ENCODE results near the gene AASS.

AASS gene

DNA sequence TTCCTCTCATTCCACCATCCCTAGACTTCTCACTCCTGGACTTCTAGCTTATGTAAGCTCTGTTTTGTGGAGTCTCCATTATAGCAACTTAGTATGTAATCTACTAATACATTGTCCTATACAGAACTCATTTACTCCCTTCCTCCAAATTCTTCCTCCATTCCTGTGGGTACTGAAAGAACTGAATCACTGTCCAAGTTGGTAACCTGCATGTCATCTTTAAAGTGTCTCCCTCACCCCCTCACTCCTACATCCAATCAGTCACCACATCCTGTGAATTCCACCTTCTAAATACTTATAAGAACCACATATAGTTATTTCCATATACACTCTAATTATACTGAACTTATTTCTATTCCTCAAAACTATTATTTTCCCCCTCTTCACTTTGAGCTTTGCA, 20.3 kb downstream of the AASS start:
- no peak overlapping the region for H3K27ac ChIP-seq (ENCODE audit: low read depth, low read length)
- H3K9ac ChIP-seq (ENCODE audit: low read depth, low read length), result no peak overlapping the region
- H3K27me3 ChIP-seq (ENCODE audit: control insufficient read depth, insufficient read depth, low read length), result no peaks in the 10 kb centered on the region
- H3K4me3 ChIP-seq (ENCODE audit: low read depth, low read length), result no peak overlapping the region
- H3K4me1 ChIP-seq (ENCODE audit: control insufficient read depth, insufficient read depth, low read length), result 0 out of 2 replicates have a peak, but pooled peaks cover 2% of the 10 kb centered on the region
- peaks cover 100% of the 10 kb centered on the region for H3K36me3 ChIP-seq (ENCODE audit: control insufficient read depth, insufficient read depth, low read length)
- H3K9me3 ChIP-seq (ENCODE audit: control insufficient read depth, insufficient read depth, low read length), result no peaks in the 10 kb centered on the region

DNA sequence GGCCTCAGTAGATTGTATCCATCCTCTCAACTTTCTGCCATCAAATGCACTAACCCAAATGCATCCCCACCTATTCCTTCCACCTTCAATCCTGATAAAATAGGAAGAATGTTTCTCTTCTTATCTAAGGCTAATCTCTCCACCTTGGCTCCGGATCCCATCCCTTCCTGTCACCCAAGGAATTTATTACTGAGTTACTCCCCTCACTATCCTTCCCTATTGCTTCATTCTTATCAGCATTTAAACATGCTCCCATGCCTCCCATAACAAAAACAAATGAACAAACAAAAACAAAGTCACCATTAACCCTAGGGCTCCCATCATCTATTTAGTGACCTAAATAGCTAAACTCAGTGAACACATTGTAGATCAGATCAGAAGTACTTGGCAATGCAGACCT, 25.3 kb downstream of the AASS start:
- Histone ChIP-seq H3K27ac (ENCODE audit: low read depth, low read length) (no peak overlapping the region), H3K4me1 (ENCODE audit: control insufficient read depth, insufficient read depth, low read length) (no peaks in the 10 kb centered on the region), H3K9ac (ENCODE audit: low read depth, low read length) (no peak overlapping the region), H3K4me3 (ENCODE audit: low read depth, low read length) (no peak overlapping the region), H3K9me3 (ENCODE audit: control insufficient read depth, insufficient read depth, low read length) (no peaks in the 10 kb centered on the region), H3K27me3 (ENCODE audit: control insufficient read depth, insufficient read depth, low read length) (no peaks in the 10 kb centered on the region), H3K36me3 (ENCODE audit: control insufficient read depth, insufficient read depth, low read length) (peaks cover 100% of the 10 kb centered on the region)

DNA sequence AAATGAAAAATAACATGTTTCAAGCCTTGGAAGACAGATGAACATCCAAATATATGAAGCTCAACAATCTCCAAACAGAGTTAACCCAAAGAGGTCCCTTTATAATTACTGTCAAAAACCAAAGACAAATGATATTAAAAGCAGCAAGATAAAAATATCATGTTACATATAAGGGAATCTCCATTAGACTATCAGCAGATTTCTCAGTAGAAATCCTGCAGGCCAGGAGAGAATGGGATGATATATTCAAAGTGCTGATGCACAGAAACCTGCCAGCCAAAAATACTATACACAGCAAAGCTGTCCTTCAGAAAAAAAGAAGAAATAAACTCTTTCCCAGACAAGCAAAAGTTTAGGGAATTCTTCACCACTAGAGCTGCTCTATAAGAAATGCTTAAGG, 41.0 kb downstream of the AASS start:
- Histone ChIP-seq H3K4me3 (ENCODE audit: low read depth, low read length) (no peak overlapping the region), H3K27ac (ENCODE audit: low read depth, low read length) (no peak overlapping the region), H3K9me3 (ENCODE audit: control insufficient read depth, insufficient read depth, low read length) (no peaks in the 10 kb centered on the region), H3K9ac (ENCODE audit: low read depth, low read length) (no peak overlapping the region), H3K36me3 (ENCODE audit: control insufficient read depth, insufficient read depth, low read length) (peaks cover 100% of the 10 kb centered on the region), H3K27me3 (ENCODE audit: control insufficient read depth, insufficient read depth, low read length) (no peaks in the 10 kb centered on the region), H3K4me1 (ENCODE audit: control insufficient read depth, insufficient read depth, low read length) (peaks cover 11% of the 10 kb centered on the region; the same call in 1 of the 2 replicates)

DNA sequence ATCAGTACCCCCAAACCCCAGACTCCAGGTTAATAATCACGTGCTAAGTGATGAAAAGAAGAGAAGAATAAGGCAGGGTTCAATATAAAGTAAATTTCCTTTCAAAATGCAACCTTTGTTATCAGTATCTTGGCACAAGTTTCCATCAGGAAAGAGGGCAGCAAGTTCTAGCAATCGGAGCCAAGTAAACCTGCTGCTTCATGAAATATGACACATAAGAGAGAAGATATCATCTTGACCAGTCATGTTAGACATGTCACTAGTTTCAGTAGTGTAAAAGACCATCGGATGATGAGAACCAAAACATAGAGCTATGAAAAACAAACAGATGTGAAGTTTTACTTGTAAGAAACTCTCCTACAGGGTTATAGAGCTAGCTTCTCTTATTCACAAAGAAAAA, 44.0 kb downstream of the AASS start:
- Histone ChIP-seq H3K4me3 (ENCODE audit: low read depth, low read length) (no peak overlapping the region), H3K36me3 (ENCODE audit: control insufficient read depth, insufficient read depth, low read length) (peaks cover 100% of the 10 kb centered on the region)

DNA sequence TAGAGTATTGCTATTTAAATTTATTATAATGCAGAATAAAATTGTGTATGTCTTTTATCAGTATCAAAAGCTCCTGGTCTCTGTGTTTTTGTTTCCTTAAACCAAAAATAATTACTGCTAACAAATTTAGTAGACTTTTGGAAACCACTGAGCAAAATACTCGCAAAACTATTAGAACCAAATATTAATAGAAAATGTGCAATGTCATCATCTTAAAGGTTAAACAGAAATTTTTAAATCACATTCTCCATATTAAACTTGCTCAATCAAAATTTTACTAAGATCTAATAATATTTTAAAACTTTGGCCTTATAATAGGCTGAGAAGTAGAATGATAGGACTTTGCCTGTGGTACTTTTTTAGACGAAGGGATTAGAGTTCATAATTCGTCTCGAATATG, 48.4 kb downstream of the AASS start:
- Histone ChIP-seq H3K27me3 (ENCODE audit: control insufficient read depth, insufficient read depth, low read length) (no peaks in the 10 kb centered on the region), H3K27ac (ENCODE audit: low read depth, low read length) (no peak overlapping the region), H3K9ac (ENCODE audit: low read depth, low read length) (no peak overlapping the region), H3K9me3 (ENCODE audit: control insufficient read depth, insufficient read depth, low read length) (no peaks in the 10 kb centered on the region), H3K4me1 (ENCODE audit: control insufficient read depth, insufficient read depth, low read length) (peaks cover 22% of the 10 kb centered on the region), H3K4me3 (ENCODE audit: low read depth, low read length) (no peak overlapping the region), H3K36me3 (ENCODE audit: control insufficient read depth, insufficient read depth, low read length) (peaks cover 100% of the 10 kb centered on the region)

More for the DNA sequence above, 44.0 kb downstream of the AASS start:
- peaks cover 11% of the 10 kb centered on the region; the same call in 1 of the 2 replicates for H3K4me1 ChIP-seq (ENCODE audit: control insufficient read depth, insufficient read depth, low read length)
- no peaks in the 10 kb centered on the region for H3K9me3 ChIP-seq (ENCODE audit: control insufficient read depth, insufficient read depth, low read length)
- H3K27ac ChIP-seq (ENCODE audit: low read depth, low read length), result no peak overlapping the region
- H3K9ac ChIP-seq (ENCODE audit: low read depth, low read length), result no peak overlapping the region
- no peaks in the 10 kb centered on the region for H3K27me3 ChIP-seq (ENCODE audit: control insufficient read depth, insufficient read depth, low read length)

DNA sequence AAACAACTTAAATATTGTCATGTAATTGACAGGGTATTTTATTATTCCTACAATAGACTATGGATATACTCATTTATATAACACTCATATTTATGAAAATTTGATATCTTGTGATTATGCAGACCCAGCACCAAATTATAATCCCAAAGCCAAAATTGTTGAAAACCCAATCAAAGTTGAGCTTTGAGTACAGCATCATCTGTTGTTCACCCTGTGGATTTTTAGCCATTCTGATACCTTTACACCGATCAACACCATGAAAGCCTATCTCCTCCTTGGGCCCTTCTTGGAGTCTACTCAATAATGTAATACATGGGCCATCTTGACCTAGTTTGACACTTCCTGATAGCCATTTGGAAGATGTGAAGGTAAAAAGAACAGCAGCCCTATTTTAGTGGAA, 49.5 kb downstream of the AASS start:
- no peaks in the 10 kb centered on the region for H3K9me3 ChIP-seq (ENCODE audit: control insufficient read depth, insufficient read depth, low read length)
- H3K4me1 ChIP-seq (ENCODE audit: control insufficient read depth, insufficient read depth, low read length), result peaks cover 33% of the 10 kb centered on the region
- H3K36me3 ChIP-seq (ENCODE audit: control insufficient read depth, insufficient read depth, low read length), result peaks cover 100% of the 10 kb centered on the region
- H3K27ac ChIP-seq (ENCODE audit: low read depth, low read length), result no peak overlapping the region
- H3K27me3 ChIP-seq (ENCODE audit: control insufficient read depth, insufficient read depth, low read length), result no peaks in the 10 kb centered on the region
- H3K9ac ChIP-seq (ENCODE audit: low read depth, low read length), result no peak overlapping the region
- H3K4me3 ChIP-seq (ENCODE audit: low read depth, low read length), result no peak overlapping the region

DNA sequence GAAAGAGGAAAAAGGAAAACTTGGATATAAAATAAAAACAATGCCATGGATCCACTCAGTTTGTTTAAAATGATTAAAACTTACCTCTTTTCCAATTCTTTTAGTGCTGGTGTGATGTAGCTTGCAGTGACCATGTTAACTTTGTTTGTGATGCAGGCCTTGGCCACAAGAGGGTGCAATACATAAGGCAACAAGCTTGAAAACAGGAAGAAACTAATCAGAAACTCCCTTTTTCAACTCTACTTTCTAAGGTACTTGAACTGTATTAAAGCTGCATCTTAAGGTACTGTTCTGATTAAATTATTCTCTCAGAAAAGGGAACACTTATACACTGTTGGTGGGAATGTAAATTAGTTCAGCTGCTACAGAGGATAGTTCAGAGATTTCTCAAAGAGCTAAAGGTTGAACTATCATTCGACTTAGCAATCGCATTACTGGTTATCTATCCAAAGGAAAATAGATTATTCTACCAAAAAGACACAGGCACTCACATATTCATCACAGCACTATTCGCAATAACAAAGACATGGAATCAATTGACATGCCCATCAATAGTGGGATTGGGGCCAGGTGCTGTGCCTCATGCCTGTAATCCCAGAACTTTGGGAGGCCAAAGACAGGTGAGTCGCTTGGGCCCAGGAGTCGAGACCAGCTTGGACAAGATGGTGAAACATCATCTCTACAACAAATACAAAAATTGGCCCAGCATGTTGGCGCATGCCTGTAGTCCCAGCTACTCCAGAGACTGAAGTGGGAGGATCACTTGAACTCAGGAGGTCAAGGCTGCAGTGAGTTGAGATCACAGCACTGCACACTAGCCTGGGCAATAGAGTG, 50.9 kb downstream of the AASS start:
- Histone ChIP-seq H3K4me1 (ENCODE audit: control insufficient read depth, insufficient read depth, low read length) (peaks cover 41% of the 10 kb centered on the region), H3K9me3 (ENCODE audit: control insufficient read depth, insufficient read depth, low read length) (no peaks in the 10 kb centered on the region), H3K9ac (ENCODE audit: low read depth, low read length) (no peak overlapping the region), H3K27ac (ENCODE audit: low read depth, low read length) (peak overlapping the region; percentile 34), H3K4me3 (ENCODE audit: low read depth, low read length) (no peak overlapping the region), H3K27me3 (ENCODE audit: control insufficient read depth, insufficient read depth, low read length) (no peaks in the 10 kb centered on the region), H3K36me3 (ENCODE audit: control insufficient read depth, insufficient read depth, low read length) (peaks cover 100% of the 10 kb centered on the region)

DNA sequence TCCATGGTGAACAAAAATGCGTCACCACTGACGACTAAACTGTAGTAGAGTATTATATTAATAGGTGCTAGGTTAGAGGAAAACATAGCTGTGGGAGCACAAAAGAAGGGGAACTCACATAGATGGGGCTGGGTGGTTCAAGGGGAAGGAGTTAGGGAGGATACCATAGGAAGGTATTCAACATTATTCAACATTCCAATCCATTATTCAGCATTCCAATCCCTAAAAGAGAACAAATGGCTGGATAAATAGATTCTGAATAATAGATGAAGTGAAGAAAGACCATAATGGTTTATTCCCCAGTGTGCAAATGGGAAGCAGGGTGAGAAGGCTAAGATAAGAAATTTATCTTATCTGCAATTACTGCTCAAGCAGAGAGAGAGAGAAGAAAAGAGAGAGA, 61.4 kb downstream of the AASS start:
- Histone ChIP-seq H3K36me3 (ENCODE audit: control insufficient read depth, insufficient read depth, low read length) (peaks cover 99% of the 10 kb centered on the region), H3K4me3 (ENCODE audit: low read depth, low read length) (no peak overlapping the region), H3K27me3 (ENCODE audit: control insufficient read depth, insufficient read depth, low read length) (no peaks in the 10 kb centered on the region), H3K4me1 (ENCODE audit: control insufficient read depth, insufficient read depth, low read length) (peaks cover 43% of the 10 kb centered on the region), H3K27ac (ENCODE audit: low read depth, low read length) (peak overlapping the region; percentile 50), H3K9me3 (ENCODE audit: control insufficient read depth, insufficient read depth, low read length) (no peaks in the 10 kb centered on the region), H3K9ac (ENCODE audit: low read depth, low read length) (no peak overlapping the region)

DNA sequence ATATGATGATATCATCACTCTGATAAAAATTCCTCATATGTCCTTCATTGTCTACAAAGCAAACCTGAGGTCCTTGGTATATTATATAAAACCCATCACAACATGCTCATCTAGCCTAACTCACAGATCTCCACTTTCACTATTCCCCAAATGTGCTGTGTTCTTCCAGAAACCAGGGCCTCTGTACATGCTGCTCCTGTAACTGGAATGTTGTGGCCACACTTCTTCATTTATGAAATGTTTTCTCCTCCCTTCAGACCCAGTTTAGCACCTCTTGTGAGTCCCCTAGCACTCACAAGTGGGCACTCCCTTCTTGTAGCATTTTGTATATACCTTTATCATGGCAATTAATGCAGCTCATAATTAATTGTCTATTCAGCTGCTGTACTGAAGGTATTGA, 61.9 kb downstream of the AASS start:
- no peak overlapping the region for H3K9ac ChIP-seq (ENCODE audit: low read depth, low read length)
- H3K9me3 ChIP-seq (ENCODE audit: control insufficient read depth, insufficient read depth, low read length), result no peaks in the 10 kb centered on the region
- peaks cover 48% of the 10 kb centered on the region for H3K4me1 ChIP-seq (ENCODE audit: control insufficient read depth, insufficient read depth, low read length)
- H3K4me3 ChIP-seq (ENCODE audit: low read depth, low read length), result no peak overlapping the region
- H3K36me3 ChIP-seq (ENCODE audit: control insufficient read depth, insufficient read depth, low read length), result peaks cover 99% of the 10 kb centered on the region
- H3K27me3 ChIP-seq (ENCODE audit: control insufficient read depth, insufficient read depth, low read length), result no peaks in the 10 kb centered on the region
- peak overlapping the region; percentile 36 for H3K27ac ChIP-seq (ENCODE audit: low read depth, low read length)

DNA sequence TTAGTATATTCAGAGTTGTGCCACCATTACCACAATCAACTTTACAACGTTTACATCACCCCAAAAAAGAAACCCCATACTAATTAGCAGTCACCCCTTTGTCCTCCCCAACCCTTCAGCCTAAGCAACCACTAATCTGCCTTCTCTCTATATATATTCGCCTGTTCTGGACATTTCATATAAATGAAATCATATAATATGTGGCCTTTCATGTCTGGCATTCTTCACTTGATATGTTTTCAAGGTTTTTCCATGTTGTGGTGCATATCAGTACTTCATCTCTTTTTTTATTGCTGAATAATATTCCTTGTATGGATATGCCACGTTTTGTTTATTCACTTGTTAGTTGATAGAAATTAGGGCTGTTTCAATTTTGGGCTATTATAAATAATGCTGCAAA, 70.4 kb downstream of the AASS start:
- H3K36me3 ChIP-seq (ENCODE audit: control insufficient read depth, insufficient read depth, low read length), result peaks cover 51% of the 10 kb centered on the region
- no peak overlapping the region for H3K4me3 ChIP-seq (ENCODE audit: low read depth, low read length)
- H3K9me3 ChIP-seq (ENCODE audit: control insufficient read depth, insufficient read depth, low read length), result no peaks in the 10 kb centered on the region
- H3K27me3 ChIP-seq (ENCODE audit: control insufficient read depth, insufficient read depth, low read length), result no peaks in the 10 kb centered on the region
- peaks cover 16% of the 10 kb centered on the region for H3K4me1 ChIP-seq (ENCODE audit: control insufficient read depth, insufficient read depth, low read length)
- H3K27ac ChIP-seq (ENCODE audit: low read depth, low read length), result no peak overlapping the region
- H3K9ac ChIP-seq (ENCODE audit: low read depth, low read length), result no peak overlapping the region

DNA sequence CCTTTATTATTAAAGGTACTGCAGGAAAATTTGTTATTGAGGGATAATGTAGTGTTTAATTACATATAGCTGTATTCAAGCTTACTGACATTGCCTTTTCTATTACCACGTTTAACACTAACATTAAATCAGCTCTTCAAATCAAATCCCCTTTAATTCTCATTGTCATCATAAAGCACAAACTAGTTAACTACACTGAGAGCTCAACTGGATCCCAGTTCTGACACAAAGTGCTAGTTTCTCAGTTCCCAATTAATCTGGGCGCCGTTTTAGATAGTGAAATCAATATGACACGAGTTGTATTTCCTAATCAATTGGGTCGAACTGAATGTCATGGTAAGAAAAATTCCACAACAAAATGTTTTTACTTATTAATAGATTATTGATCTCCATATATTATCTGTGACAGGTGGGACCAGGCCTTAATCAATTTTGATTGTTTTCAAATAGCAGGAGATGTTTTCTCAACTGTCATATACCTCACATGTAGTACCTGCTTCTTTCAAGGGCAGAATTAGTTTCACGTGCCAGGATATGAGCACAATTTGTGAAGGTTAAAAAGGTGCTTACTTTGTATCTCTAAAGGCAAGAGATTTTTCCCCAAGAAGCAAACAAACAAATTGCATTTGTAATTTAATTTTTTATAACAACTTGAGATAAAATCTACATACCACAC, 71.0 kb downstream of the AASS start:
- H3K9ac ChIP-seq (ENCODE audit: low read depth, low read length), result no peak overlapping the region
- no peak overlapping the region for H3K4me3 ChIP-seq (ENCODE audit: low read depth, low read length)
- no peak overlapping the region for H3K27ac ChIP-seq (ENCODE audit: low read depth, low read length)
- H3K4me1 ChIP-seq (ENCODE audit: control insufficient read depth, insufficient read depth, low read length), result peaks cover 16% of the 10 kb centered on the region
- peaks cover 45% of the 10 kb centered on the region for H3K36me3 ChIP-seq (ENCODE audit: control insufficient read depth, insufficient read depth, low read length)
- no peaks in the 10 kb centered on the region for H3K9me3 ChIP-seq (ENCODE audit: control insufficient read depth, insufficient read depth, low read length)
- H3K27me3 ChIP-seq (ENCODE audit: control insufficient read depth, insufficient read depth, low read length), result no peaks in the 10 kb centered on the region

All from HUES48 (cell line).